ENCODE measurements around the gene AP4S1. TPM values are rescaled to one million over a fixed set of nuclear protein-coding genes. Genes with fewer than 3 reads are reported as not detected.
A peak's percentile ranks its signal among the peaks of the same experiment; 100 is the strongest.

Gene AP4S1
- total RNA-seq, 2 donors from 2014 or later = 7.6 to 11.1 TPM

- TF ChIP-seq, protein P1, sequence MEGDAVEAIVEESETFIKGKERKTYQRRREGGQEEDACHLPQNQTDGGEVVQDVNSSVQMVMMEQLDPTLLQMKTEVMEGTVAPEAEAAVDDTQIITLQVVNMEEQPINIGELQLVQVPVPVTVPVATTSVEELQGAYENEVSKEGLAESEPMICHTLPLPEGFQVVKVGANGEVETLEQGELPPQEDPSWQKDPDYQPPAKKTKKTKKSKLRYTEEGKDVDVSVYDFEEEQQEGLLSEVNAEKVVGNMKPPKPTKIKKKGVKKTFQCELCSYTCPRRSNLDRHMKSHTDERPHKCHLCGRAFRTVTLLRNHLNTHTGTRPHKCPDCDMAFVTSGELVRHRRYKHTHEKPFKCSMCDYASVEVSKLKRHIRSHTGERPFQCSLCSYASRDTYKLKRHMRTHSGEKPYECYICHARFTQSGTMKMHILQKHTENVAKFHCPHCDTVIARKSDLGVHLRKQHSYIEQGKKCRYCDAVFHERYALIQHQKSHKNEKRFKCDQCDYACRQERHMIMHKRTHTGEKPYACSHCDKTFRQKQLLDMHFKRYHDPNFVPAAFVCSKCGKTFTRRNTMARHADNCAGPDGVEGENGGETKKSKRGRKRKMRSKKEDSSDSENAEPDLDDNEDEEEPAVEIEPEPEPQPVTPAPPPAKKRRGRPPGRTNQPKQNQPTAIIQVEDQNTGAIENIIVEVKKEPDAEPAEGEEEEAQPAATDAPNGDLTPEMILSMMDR (conservative IDR thresholded peaks at IDR 0.05) = no peak
- no peak overlapping the region for H3K27ac ChIP-seq (ENCODE audit: low read depth, low read length)
These were observed 29.8 kb upstream of the AP4S1 start for GRCh38 chr14:30995689-30996088.

DNA sequence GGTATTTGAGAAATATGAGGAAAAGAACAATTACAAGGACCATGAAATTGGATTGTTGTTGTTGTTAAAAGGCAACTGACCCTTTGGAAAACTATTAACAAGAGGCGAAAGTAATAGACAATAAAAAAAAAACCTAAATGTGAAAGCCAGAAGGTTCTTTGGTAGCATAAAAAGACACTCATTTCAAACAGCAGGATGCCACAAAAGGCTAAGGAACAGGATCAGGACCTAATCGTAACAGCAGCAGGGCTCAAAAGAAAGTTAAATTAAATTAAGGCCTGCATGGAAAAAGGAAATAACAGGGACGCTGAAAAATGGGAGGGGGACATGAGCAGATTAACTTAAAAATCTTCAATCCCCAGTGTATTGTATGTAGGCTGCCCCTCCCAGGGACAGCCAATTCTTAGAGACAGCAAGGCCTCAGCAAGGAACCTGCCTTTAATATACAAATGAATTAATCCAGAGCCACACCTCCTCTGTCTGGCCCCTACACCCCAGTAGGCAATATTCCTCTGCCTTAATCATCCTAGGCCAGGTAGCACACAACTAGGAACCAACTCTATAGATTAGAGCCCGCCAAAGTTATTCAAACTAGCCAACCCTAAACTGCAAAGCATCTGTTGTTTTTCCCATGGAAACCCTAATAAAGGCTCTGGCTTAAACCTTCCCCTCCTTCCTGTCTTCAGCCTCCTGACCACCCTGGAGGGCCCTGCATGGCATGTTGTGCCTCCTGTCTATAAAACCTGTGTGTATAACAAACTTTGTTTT lies 28.4 kb upstream of the AP4S1 start:
- peaks cover 27% of the 10 kb centered on the region for H3K9me3 ChIP-seq (ENCODE audit: control insufficient read depth, low read length)
- Mint-ChIP-seq H3K27ac (peak overlapping the region; percentile 62), H3K4me1 (peaks cover 41% of the 10 kb centered on the region), H3K9me3 (peaks cover 22% of the 10 kb centered on the region), H3K4me3 (no peak overlapping the region), H3K27me3 (ENCODE audit: insufficient read depth) (no peaks in the 10 kb centered on the region), H3K36me3 (ENCODE audit: low read depth) (peaks cover 28% of the 10 kb centered on the region)
- TF ChIP-seq, protein P1 (conservative IDR thresholded peaks at IDR 0.05) = no peak
- DNase-seq = peak; percentile 72
- no peaks in the 10 kb centered on the region for H3K27me3 ChIP-seq (ENCODE audit: control insufficient read depth, insufficient read depth, low read length, poor library complexity, severe bottlenecking)
- peaks cover 32% of the 10 kb centered on the region for H3K36me3 ChIP-seq (ENCODE audit: control insufficient read depth, insufficient read depth, low read length)
- H3K27ac ChIP-seq (ENCODE audit: low read depth, low read length) = peak overlapping the region; percentile 29
- H3K4me3 ChIP-seq (ENCODE audit: low read length) = peak overlapping the region; percentile 52
- H3K4me1 ChIP-seq (ENCODE audit: control insufficient read depth, insufficient read depth, low read length) = no peaks in the 10 kb centered on the region
- no peak overlapping the region for H3K9ac ChIP-seq (ENCODE audit: extremely low read depth, low read length, poor library complexity, severe bottlenecking)
- 51 to 69% methylated on average over 2 to 4 of the region's 4 CpGs for WGBS, 2 experiments (ENCODE audit: insufficient coverage in 1 of 2, insufficient read length in 1 of 2)

More at GRCh38 chr14:30995689-30996088, 29.8 kb upstream of the AP4S1 start:
- Histone ChIP-seq H3K9me3 (ENCODE audit: control insufficient read depth, low read length) (peaks cover 27% of the 10 kb centered on the region), H3K27me3 (ENCODE audit: control insufficient read depth, insufficient read depth, low read length, poor library complexity, severe bottlenecking) (no peaks in the 10 kb centered on the region), H3K4me1 (ENCODE audit: control insufficient read depth, insufficient read depth, low read length) (no peaks in the 10 kb centered on the region), H3K9ac (ENCODE audit: extremely low read depth, low read length, poor library complexity, severe bottlenecking) (no peak overlapping the region), H3K4me3 (ENCODE audit: low read length) (no peak overlapping the region), H3K36me3 (ENCODE audit: control insufficient read depth, insufficient read depth, low read length) (peaks cover 37% of the 10 kb centered on the region)
- no peaks in the 10 kb centered on the region for H3K27me3 Mint-ChIP-seq (ENCODE audit: insufficient read depth)
- 90 to 91% methylated on average over 2 to 3 of the region's 3 CpGs for WGBS, 2 experiments (ENCODE audit: insufficient coverage in 1 of 2, insufficient read length in 1 of 2)
- no peak overlapping the region for H3K4me3 Mint-ChIP-seq
- DNase-seq = no peak
- peaks cover 37% of the 10 kb centered on the region for H3K4me1 Mint-ChIP-seq
- peak overlapping the region; percentile 58 for H3K27ac Mint-ChIP-seq
- H3K9me3 Mint-ChIP-seq = peaks cover 19% of the 10 kb centered on the region
- peaks cover 20% of the 10 kb centered on the region for H3K36me3 Mint-ChIP-seq (ENCODE audit: low read depth)

- Histone ChIP-seq H3K9me3 (ENCODE audit: control insufficient read depth, low read length) (peaks cover 27% of the 10 kb centered on the region), H3K27ac (ENCODE audit: low read depth, low read length) (no peak overlapping the region), H3K4me3 (ENCODE audit: low read length) (peak overlapping the region; percentile 52), H3K27me3 (ENCODE audit: control insufficient read depth, insufficient read depth, low read length, poor library complexity, severe bottlenecking) (no peaks in the 10 kb centered on the region), H3K36me3 (ENCODE audit: control insufficient read depth, insufficient read depth, low read length) (peaks cover 39% of the 10 kb centered on the region), H3K4me1 (ENCODE audit: control insufficient read depth, insufficient read depth, low read length) (no peaks in the 10 kb centered on the region), H3K9ac (ENCODE audit: extremely low read depth, low read length, poor library complexity, severe bottlenecking) (no peak overlapping the region)
- H3K9me3 Mint-ChIP-seq = peaks cover 22% of the 10 kb centered on the region
- peaks cover 35% of the 10 kb centered on the region for H3K36me3 Mint-ChIP-seq (ENCODE audit: low read depth)
- 78% methylated on average over 1 of the region's 1 CpG; no CpG with 5 or more reads in 1 of the 2 experiments for WGBS, 2 experiments (ENCODE audit: insufficient coverage in 1 of 2, insufficient read length in 1 of 2)
- peak; percentile 66 for DNase-seq
- H3K4me1 Mint-ChIP-seq = peaks cover 42% of the 10 kb centered on the region
- peak overlapping the region; percentile 58 for H3K27ac Mint-ChIP-seq
- H3K27me3 Mint-ChIP-seq (ENCODE audit: insufficient read depth) = no peaks in the 10 kb centered on the region
- TF ChIP-seq, protein P1 (conservative IDR thresholded peaks at IDR 0.05) = no peak
- no peak overlapping the region for H3K4me3 Mint-ChIP-seq
These were observed 27.2 kb upstream of the AP4S1 start for GRCh38 chr14:30998100-30998706.
